GM19372 (cell line): ENCODE measurements around the gene NUP155.
"Not testable (repeated sequence)": the region's sequence is repeated elsewhere in the genome, so short reads cannot be mapped to it uniquely, and the experiment has no call there.

Experiments
- ATAC-seq: cut with Tn5 transposase; IDR thresholded peaks from one replicate; pipeline ENCODE4 v1.9.1; 2021; ENCODE audit warnings: mild to moderate bottlenecking, low read depth, moderate library complexity; ENCODE audit not compliant: unreplicated experiment

Gene NUP155

DNA sequence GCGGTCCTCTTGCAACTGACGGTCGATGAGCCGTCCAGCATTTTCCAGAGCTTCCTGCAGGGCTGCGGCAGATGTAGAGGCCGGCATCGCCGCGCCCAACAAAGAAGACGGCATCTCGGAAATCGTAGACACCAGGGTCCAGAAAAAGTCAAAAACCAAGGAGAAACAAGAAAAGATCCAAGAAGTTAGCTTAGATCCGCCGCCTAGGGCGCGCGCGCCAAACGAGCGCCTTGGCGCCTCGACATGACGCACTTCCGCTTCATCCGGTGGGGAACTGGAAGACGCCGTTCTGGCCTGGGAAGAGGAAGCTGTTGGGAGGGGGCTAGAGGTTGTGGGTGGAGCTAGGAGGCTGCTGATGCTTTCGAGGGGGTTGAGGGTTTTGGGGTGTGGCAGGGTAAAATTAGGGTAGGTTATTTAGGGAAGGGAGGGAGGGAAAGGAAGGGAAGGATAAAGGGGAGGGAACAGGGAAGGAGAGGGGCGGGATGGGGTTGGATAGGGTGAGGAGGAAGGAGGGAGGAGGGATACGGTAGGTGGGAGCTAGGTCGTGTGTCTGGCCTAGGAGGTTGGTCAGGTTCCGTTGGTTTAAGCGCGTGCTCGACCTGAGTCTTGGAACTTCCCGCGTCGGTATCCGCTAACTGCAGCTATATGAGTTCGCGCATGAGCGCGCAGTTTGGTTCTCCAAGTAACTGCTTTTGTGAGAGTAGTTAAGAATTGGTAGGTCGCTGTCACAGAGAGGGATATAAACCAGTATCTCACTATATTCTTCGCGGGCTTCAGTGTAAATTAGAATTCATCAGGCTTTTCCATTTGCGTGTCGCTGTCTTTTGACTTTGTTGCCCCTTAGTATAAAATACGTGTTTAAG is at the start of gene NUP155:
NUP155 (minus strand) TSS at position 243 of the 863 bp plus-strand sequence; CDS start at position 114, 129 bp downstream.
- ATAC-seq: peak; percentile 90

DNA sequence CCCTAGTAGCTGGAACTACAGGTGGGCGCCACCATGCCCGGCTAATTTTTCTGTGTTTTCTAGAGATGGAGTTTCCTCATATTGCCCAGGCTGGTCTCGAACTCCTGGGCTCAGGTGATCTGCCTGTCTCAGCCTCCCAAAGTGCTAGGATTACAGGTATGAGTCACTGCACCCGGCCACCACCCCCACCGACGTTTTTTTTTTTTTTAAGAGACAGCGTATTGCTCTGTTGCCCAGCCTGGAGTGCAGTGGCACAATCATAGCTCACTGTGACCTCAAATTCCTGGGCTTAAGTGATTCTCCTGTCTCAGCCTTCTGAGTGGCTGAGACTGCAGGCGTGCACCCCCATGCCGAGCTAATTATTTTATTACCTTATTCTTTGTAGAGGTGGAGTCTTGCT is 46.4 kb upstream of the NUP155 start:
- no peak for ATAC-seq

DNA sequence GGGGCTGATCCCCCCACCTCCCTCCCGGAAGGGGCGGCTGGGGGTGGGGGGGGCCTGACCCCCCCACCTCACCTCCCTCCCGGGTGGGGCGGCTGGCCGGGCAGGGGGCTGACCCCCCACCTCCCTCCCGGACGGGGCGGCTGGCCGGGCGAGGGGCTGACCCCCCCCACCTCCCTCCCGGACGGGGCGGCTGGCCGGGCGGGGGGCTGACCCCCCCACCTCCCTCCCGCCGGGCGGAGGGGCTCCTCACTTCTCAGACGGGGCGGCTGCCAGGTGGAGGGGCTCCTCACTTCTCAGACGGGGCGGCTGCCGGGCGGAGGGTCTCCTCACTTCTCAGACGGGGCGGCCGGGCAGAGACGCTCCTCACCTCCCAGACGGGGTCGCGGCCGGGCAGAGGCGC is 44.5 kb upstream of the NUP155 start:
- ATAC-seq: not testable (repeated sequence)

DNA sequence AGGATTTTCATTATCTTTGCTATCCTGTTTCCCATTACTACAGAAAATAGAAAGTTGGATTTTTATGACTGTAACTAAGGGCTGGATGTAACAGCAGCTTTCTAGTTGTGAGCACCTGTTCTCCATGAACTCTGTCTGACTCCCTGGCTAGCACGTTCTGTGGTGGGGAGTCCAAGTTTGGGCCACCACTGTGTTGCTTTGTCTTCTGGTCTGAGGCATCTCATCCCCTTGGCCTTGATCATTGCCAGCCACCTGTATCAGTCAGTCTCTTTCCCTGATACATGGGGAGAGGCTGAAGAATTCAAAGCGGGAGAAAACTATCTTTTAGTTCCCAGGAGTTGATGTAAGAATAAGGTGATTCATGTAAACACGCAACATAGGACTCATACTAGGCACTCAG is 41.6 kb upstream of the NUP155 start:
- no peak for ATAC-seq

DNA sequence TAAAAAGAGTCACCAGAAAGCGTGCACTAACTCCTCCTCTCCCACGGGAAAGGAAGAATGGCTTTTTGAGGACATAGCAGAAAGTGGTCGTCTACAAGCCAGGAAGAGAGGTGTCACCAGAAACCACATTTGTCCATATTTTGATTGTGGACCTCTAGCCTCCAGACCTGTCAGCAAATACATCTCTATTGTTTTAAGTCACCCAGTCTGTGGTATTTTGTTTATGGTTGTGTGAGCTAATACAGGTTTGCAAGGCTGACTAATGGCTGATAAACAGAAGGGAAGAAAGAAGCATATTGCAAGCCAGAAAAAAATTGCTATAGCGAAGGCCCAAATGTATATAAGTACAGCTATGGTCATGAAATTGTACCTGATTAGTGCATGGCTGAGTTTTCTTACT is 29.6 kb upstream of the NUP155 start:
- no peak for ATAC-seq

DNA sequence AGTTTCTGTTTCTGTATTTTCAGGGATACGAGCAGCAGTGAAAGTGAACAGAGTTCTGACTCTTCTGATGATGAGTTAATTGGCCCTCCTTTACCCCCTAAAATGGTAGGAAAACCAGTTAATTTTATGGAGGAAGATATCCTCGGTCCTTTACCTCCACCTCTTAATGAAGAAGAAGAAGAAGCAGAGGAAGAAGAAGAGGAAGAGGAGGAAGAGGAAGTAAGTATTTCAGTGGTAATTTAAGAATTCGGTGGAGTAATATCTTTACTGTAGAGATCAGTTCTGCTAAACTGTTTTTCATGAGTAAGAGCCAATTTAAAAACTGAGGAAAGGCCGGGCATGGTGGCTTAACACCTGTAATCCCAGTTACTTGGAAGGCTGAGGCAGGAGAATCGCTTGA is 25.4 kb upstream of the NUP155 start:
- ATAC-seq: no peak

DNA sequence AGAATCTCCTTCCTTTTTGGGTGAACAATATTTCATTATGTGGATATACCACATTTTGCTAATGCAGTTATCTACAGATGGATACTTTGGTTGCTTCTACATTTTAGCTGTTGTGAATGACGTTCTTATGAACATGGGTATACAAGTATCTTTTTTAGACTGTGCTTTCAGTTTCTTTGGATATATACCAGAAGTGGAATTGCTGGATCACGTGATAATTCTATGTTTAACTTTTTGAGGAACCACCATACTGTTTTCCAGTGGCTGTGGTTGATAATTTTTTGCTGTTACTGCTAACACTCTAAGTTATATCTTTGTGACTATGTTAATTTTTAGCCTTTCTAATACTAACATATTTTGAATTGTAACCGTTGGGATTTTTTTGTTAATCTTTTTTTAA is 20.7 kb upstream of the NUP155 start:
- ATAC-seq: no peak

DNA sequence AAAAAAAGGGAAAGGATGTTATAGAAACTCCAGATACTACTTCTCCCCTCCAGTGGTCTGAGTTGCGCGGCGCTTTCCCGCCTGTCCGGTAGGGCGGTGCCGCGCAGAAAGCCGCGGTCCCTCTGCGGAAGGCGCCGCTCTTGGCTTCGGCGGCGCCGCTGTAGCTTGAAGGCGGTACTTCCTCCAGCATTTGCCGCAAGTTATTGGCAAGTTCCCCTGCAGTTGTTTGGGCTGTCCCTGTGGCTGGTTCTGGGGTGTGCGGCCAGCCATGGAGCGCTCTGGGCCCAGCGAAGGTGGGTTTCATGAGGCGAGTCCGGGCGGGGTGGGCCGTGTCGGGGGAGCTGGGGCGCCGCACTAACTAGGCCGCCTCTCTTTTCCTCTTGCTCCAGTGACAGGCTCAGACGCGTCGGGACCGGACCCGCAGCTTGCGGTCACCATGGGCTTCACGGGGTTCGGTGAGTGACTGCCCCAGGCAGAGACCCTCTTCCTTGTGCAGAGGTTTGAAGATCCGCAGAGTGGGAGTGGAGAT is 8.3 kb upstream of the NUP155 start, which contains the start of gene WDR70:
WDR70 (plus strand) TSS at position 219 of the 529 bp plus-strand sequence; CDS start at position 269, 50 bp downstream.
- ATAC-seq: peak; percentile 98

DNA sequence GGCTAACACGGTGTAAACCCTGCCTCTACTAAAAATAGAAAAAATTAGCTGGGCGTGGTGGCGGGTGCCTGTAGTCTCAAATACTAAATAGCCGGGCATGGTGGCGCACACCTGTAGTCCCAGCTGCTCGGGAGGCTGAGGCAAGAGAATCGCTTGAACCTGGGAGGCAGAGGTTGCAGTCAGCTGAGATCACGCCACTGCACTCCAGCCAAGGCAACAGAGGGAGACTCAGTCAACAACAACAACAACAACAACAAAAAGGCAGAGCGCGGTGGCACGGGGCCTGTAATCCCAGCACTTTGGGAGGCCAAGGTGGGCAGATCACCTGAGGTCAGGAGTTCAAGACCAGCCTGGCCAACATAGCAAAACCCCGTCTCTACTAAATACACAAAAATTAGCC is 7.2 kb upstream of the NUP155 start:
- ATAC-seq: not testable (repeated sequence)

DNA sequence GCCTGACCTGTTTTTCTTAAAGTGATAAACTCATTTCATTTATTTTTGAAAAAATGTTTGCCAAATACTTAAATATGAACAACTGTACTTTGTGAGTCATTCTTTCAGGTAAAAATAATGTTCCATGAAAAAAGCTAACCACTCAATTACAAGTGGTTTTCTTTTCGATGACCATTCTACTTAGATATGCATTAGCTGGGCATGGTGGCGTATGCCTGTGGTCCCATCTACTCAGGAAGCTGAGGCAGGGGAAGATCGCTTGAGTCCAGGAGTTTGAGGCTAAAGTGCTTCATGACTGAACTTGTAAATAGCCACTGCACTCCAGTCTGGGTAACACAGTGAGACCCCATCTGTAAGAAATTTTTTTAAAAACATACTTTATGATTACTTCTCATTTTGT is 4.2 kb upstream of the NUP155 start:
- ATAC-seq: no peak

DNA sequence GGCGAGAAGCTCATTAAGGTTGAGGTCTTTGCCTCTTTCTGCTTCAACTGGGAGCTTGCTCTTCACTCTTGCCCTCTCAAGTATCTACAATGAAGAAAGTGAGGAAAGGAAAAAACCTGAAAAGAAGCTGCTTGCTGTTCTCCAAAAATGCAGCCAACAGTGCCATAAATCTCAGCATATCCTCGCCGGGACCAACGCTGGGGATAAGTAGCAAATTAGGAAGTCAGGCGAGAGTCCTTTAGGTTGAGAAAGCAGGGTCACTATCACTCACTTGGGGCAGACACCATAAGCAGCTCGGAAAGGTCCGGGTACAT is 399 bp downstream of the NUP155 start:
- no peak for ATAC-seq

DNA sequence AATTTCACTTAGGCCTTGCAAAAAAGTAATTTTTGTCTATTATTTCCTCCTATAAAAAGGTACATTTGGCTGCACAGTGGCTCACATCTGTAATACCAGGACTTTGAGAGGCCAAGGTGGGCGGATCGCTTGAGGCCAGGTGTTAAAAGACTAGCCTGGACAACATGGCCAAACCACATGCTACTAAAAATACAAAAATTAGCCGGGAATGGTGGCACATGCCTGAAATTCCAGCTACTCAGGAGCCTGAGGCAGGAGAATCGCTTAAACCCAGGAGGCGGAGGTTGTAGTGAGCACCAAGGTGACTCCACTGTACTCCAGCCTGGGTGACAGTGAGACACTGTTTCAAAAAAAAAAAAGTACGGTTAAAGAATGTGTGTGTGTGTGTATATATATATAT is 15.7 kb downstream of the NUP155 start:
- no peak for ATAC-seq

DNA sequence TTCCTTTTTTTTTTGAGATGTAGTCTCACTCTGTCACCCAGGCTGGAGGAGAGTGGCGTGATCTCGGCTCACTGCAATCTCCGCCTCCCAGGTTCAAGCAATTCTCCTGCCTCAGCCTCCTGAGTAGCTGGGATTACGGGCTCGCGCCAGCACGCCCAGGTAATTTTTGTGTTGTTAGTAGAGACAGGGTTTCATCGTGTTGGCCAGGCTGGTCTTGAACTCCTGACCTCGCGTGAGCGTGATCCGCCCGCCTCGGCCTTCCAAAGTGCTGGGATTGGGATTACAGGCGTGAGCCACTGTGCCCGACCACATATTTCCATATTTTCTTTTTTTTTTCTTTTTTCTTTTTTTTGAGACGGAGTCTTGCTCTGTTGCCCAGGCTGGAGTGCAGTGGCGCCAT is 28.2 kb downstream of the NUP155 start:
- not testable (repeated sequence) for ATAC-seq

DNA sequence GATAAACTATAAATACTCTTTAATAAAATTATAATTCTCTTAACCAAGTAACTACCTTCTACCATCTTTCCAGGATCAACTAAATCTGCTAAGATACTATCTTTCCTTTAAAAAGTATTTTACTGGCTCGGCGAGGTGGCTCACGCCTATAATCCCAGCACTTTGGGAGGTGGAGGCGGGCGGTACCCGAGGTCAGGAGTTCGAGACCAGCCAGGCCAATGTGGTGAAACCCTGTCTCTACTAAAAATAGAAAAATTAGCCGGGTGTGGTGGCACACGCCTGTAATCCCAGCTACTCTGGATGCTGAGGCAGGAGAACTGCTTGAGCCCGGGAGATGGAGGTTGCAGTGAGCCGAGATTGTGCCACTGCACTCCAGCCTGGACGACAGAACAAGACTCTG is 36.2 kb downstream of the NUP155 start:
- not testable (repeated sequence) for ATAC-seq

DNA sequence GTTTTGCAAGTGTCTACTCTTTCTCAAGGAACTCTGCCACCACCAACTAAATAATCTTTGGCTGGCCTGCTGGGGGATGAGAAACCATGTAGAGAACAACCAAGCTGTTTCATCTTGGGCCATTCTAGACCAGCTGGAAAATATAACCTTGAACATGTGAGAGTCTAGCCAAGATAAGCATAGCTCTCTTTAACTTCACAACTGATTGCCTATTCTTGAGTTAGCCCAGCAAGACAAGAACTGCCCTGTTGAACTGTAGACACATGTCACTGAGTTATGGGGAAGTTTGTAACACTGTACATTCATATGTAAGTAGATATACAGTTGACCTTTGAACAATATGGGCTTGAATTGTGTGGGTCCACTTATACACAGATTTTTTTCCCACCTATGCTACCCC is 44.4 kb downstream of the NUP155 start:
- no peak for ATAC-seq

DNA sequence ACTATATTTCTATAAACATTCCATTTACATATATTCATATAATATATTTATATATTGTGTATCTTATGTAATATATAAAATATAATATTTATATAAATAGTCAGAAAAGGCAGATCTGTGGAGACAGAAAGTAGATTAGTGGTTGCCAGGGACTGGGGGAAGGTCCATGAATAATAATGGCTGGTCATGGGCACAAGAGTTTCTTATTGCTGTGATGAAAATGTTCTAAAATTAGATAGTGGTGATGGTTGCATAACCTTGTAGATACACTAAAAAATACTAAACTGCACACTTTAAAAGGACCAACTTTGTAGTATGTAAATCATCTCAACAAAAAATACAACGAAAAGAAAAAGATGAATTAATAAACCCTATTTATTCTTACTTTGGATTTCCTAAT is 47.3 kb downstream of the NUP155 start:
- ATAC-seq: no peak

DNA sequence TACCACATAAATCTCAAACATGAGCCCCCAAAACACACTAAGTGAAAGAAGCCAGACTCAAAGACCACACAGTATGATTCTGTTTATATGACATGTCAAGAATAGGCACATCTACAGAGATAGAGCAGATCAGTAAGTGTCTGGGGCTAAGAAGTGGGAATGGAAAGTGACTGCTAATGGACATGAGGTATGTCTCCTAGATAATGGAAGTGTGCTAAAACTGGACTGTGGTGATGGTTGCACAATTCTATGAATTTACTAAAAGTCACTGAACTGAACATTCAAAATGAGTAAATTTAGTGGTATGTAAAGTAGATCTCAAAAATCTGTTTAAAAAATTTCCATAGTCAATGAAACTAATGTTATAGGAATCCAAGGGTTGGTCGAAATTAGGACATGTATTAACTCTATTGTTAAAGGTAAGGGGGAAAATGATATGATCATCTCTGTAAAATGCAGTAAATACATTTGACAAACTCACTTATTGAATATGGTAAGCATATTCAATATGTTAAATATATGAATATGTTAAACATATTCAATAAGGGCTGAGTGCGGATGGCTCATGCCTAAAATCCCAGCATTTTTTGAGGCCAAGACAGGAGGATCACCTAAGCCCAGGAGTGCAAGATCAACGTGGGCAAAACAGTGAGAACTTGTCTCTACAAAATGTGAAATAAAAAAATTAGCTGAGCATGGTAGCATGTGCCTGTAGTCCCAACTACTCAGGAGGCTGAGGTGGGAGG is 51.7 kb downstream of the NUP155 start:
- ATAC-seq: no peak

DNA sequence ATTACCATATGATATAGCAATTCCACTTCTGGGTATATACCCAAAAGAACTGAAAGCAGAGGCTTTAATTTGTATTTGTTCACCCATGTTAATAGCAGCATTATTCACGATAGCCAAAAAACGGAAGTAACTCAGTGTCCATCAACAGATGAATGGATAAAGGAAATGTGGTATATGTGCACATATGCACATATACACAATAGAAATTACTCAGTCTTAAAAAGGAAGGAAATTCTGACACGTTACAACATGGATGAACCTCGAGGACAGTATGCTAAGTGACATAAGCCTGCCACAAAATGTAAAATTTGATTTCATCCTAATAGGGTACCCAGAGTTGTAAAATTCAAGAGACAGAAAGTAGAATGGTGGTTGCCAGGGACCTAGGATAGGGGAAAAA is 54.9 kb downstream of the NUP155 start:
- ATAC-seq: no peak

DNA sequence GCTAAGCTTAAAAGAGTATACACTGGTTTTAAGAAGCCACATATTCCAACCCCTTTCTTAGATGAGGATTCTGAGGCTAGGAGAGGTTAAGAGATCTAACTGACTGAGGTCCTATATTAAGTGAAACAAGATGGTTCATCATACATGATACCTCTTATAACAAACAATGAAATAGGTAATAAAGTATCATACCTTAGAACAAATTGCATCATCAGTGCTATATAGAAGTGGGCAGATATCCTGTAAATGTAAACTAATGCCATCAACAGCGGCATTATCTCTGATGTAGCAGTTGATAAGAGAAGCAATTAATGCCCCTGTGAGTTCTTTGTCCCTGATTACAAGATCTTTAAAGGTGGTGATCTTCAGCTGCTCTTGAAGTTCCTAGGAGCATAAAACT is 60.5 kb downstream of the NUP155 start:
- no peak for ATAC-seq

DNA sequence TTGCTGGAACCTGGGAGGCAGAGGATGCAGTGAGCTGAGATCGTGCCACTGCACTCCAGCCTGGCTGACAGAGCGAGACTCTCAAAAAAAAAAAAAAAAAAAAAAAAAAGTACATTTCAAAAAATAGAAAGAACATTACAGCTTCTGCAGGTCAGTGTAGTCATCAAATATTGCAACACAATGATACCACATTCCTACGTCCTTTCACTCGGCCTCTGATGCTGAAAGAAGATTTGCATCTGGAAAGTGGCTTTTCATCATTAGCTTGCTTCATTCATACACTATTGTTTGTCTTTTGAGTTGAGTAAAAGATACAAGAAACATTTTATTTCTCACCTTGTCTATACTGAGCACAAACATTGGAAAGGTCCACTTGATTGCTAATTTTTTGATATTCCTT is 62.1 kb downstream of the NUP155 start:
- ATAC-seq: no peak

DNA sequence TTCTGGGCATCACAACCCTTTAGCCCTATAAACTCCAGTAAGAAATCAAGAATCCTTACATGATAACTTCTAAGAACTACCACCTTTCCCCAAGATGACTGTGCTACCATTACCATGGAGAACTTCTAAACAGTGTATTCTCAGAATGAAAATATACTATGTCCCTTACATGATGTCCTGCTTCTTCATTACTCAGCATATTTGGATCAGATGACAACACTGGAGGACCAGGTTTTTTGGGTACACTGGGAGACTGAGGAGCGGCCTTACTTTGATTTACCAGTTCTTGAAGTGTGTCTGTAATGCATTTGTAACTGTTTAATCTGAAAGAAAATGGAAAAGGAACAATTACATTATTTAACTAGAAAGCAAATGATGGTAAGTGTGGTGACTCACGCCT is 66.0 kb downstream of the NUP155 start:
- no peak for ATAC-seq

DNA sequence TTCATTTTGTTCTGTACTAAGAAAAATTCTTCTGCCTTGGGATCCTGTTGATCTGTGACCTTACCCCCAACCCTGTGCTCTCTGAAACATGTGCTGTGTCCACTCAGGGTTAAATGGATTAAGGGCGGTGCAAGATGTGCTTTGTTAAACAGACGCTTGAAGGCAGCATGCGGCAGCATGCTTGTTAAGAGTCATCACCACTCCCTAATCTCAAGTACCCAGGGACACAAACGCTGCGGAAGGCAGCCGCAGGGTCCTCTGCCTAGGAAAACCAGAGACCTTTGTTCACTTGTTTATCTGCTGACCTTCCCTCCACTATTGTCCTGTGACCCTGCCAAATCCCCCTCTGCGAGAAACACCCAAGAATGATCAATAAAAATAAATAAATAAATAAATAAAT is 74.6 kb downstream of the NUP155 start:
- ATAC-seq: not testable (repeated sequence)
